IPS-18c (cell line): ENCODE measurements around the gene SYN1.

Experiments
- H3K4me3 ChIP-seq: 2 replicates; pipeline ENCODE4 v1.7.0; 2013; ENCODE audit warnings: low read depth, mild to moderate bottlenecking, low read length, moderate library complexity; ENCODE audit not compliant: insufficient read depth
- H3K9me3 ChIP-seq: one replicate; pipeline ENCODE4 v1.6.1; 2013; ENCODE audit warnings: mild to moderate bottlenecking, low read length, moderate library complexity; ENCODE audit not compliant: control insufficient read depth, insufficient read depth

The SYN1 gene

DNA sequence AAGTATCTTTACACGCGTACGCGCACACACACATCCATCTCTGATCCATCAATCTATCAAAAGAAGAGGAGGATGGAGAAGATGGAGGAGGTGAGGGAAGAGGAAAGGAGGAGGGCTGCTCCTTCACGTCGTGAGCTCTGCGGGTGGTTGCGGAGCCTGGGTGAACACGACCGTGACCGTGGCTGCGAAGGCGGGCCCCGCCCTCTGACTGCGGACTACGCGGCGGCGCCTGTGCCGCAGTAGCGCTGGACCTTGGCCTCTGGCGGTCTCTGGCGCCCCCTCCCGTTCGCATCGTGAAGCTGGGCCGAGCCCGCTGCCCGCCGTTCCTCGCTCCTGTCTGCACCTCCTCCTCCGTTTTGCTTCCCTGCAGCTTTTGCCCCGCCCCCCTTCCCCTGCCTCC, 96.4 kb downstream of the SYN1 start:
- H3K9me3 ChIP-seq: no peaks in the 10 kb centered on the region
- peak overlapping the region; percentile 50; the same call in 1 of the 2 replicates for H3K4me3 ChIP-seq
